ENCODE results near the gene OR1J2.
A peak's percentile ranks its signal among the peaks of the same experiment; 100 is the strongest.
"Not testable (repeated sequence)": the region's sequence is repeated elsewhere in the genome, so short reads cannot be mapped to it uniquely, and the experiment has no call there.

OR1J2 gene

DNA sequence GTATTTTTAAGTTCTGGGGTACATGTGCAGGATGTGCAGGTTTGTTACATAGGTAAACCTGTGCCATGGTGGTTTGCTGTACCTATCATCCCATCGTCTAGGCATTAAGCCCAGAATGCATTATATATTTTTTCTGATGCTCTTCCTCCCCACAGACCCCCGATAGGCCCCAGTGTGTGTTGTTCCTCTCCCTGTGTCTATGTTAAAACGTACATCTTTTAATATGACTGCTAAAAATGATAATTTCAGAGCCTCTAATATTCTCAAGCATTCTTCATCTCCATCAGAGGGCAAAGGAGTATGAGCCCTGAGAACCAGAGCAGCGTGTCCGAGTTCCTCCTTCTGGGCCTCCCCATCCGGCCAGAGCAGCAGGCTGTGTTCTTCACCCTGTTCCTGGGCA lies at the start of gene OR1J2:
Gene OR1J2, plus strand, starts transcription at position 301 of the 400 bp plus-strand sequence. Its CDS starts 0 bp downstream, at position 301.
- no peak for DNase-seq

- DNase-seq: peak in 1 of 2 donors; percentile 20
Measured at GRCh38 chr9:122463828-122464632, 46.6 kb upstream of the OR1J2 start.

DNA sequence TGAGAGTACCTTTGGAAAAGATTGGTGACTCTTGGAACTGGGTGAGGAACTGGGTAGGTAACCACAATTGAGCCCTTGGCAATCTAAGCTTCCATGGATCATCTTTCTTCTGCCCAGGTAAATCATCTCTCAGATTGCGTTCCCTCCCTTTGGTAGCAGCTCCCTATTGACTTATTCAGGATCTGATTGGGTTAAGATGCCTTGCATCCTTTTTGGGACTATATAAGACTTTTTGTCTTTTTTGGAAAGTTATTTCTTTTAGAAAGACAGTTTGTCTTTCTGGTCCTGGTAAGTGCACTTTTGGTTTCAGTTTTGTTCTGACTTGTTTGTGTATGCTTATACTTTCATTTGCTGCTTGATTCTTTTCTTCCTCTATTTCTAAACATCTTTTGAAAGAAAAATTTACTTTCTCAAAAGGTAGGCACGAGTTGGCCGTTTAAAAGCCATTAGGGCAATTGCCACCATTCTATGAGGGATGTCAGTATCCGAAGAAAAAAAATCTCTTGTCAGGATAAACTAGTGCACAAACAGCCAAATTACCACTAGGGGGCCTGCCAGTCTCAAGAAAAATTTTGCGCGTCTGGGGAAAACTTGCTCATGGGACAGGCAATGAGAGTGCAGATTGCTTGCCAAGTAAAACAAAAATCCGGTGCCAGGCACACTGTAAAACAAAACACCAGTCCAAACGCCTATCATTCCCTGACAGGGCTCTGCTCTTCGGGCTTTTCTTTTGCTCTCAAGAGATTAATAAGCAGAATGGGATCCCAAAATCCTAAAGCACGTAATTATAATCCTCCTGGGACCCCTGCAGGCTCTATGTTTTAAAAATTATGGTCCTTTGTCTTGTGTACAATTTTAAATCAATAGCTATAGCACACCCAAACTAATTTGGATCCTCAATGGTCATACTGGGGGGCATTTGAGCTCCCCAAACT lies 45.7 kb upstream of the OR1J2 start:
- peak; percentile 63 to 65 for DNase-seq

GRCh38 chr9:122466456-122466855 lies 44.1 kb upstream of the OR1J2 start:
- DNase-seq: no peak

DNA sequence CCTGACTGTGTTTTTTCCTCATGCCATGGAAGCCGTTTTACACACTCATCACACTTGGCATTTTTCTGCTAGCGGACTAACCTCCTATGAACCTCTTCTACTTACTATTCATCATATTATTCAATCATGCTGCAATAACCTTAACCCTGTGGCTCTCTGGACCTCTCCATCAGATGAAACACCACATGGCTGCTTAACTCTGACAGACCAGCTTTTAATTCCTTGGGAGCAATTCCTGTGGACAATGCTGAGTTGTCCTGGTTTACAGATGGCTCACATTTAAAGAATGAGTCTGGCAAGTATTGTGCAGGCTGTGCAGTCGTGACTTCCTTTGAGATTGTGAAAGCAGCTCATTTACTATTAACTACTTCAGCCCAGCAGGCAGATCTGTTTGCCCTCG lies 41.9 kb upstream of the OR1J2 start:
- no peak for DNase-seq

GRCh38 chr9:122474561-122474960 lies 36.0 kb upstream of the OR1J2 start:
- no peak for DNase-seq

DNA sequence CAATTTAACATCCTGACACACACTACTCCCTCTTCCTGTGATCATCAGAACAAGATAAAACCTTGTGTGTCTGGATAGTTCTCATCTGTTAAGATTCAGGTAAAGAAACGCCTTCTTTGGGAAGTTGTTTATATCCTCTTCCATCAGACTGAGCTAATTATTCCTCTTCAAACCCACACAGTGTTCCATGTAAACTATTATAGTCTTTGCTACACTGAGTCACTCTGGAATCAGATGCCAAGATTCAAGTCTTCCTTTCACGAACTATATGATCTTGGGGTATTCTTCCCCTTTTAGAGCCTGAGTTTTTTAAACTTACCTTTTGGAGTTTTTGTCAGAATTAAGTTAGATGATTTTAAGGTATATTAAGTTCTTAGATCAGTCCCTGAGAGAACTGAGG lies 34.9 kb upstream of the OR1J2 start:
- no peak for DNase-seq

- no peak for DNase-seq
Measured at GRCh38 chr9:122477346-122477745, 33.3 kb upstream of the OR1J2 start.

GRCh38 chr9:122477826-122478225 lies 32.8 kb upstream of the OR1J2 start, which contains the start of gene OR1J1:
Gene OR1J1, minus strand, starts transcription at chr9:122477926. Its CDS starts 0 bp downstream, at chr9:122477926.
- DNase-seq: no peak

DNA sequence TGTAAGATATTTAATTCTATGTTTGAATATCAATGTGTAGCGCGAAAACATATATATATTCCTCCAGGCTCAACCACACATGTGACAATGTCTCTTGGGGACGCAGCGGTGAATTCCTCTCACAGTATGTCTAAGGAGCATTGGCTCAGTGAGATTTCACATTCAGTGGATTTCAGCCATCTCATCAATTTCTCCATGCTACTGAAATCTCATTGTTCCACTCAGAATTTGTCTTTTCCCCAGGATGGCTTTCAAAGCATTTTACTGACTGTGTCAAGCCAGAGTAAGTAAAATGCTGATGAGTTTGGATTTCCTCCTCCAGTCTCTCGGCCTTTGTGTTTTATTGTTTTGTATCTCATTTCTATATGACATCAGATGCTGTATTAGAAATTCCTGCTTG lies 31.5 kb upstream of the OR1J2 start:
- DNase-seq: no peak

DNA sequence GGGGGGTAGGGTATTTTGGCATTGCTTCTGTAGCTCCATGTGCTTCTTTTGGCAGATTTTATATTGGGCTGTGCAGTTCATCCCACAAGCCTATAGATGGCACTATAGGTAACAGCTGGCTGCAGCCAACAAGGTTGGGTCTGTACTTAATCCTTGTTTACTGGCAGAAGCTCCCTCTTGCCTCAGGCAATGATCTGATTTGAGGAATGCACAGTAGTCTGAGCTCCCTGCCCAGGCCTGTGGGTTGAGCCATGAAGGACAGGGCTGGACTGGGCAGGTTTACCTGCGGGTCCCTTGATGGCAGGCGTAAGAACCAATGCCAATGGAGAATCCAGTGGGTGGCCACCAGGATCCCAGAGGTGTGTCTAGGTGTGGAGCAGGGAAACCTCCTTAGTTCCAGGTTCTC lies 11.7 kb upstream of the OR1J2 start:
- DNase-seq: no peak

- no peak for DNase-seq
Measured at GRCh38 chr9:122506964-122507363, 3.6 kb upstream of the OR1J2 start.

DNA sequence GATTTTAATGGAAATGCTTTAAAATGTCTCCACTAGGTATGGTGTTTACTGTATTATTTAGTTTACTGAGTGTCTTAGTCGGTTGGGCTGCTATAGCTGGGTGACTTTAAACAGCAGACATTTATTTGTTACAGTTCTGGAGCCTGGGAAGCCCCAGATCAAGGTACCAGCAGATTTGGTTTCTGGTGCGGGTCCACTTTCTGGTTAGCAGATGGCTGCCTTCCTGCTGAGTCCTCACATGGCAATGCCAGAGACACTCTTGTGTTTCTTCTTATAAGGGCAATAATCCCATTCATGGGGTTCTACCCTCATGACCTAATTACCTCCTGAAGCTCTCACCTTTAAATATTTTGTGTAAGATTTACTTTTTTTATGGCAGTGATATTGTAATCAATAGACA lies 7.6 kb downstream of the OR1J2 start:
- DNase-seq: no peak

DNA sequence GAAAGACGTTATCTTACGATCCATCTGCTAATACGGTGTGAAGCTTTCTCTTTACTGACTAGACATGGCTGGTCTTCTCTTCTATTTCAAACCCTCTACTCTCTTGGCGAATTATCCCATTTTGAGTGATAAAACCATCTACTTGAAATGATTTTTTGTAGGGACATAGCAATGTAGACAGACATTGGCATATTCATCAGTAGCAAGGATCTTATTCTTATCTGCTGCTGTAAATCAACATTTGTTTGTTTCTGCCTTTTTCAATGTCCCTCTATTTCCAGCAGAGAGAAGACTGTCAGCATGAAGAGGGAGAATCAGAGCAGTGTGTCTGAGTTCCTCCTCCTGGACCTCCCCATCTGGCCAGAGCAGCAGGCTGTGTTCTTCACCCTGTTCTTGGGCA lies 8.2 kb downstream of the OR1J2 start, which contains the start of gene OR1J4:
Gene OR1J4, plus strand, starts transcription at position 301 of the 400 bp plus-strand sequence. Its CDS starts 0 bp downstream, at position 301.
- no peak for DNase-seq

DNA sequence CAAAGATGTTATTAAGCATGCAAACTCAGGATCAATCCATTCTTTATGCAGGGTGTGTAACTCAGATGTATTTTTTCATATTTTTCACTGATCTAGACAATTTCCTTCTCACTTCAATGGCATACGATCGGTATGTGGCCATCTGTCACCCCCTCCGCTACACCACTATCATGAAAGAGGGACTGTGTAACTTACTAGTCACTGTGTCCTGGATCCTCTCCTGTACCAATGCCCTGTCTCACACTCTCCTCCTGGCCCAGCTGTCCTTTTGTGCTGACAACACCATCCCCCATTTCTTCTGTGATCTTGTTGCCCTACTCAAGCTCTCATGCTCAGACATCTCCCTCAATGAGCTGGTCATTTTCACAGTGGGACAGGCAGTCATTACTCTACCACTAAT lies 8.8 kb downstream of the OR1J2 start:
- DNase-seq: no peak

DNA sequence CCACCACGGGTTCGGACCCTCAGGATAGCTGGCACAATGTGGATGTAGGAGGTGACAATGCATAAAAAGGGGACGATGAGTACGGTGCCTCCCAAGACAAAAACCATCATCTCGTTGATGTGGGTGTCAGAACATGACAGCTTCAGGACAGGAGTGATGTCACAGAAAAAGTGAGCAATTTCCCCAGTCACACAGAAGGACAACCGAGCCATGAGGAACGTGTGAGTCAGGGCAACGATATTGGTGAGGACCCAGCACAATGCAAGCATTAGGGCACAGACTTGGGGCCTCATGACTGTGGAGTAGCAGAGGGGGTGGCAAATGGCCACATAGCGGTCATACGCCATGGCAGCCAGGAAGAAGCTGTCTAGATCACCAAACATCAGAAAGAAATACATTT lies 16.0 kb downstream of the OR1J2 start:
- peak in 1 of 2 donors; percentile 20 for DNase-seq

GRCh38 chr9:122527193-122527592 lies 16.6 kb downstream of the OR1J2 start, which contains the start of gene OR1N1:
Gene OR1N1, minus strand, starts transcription at chr9:122527293. Its CDS starts 0 bp downstream, at chr9:122527293.
- DNase-seq: no peak

DNA sequence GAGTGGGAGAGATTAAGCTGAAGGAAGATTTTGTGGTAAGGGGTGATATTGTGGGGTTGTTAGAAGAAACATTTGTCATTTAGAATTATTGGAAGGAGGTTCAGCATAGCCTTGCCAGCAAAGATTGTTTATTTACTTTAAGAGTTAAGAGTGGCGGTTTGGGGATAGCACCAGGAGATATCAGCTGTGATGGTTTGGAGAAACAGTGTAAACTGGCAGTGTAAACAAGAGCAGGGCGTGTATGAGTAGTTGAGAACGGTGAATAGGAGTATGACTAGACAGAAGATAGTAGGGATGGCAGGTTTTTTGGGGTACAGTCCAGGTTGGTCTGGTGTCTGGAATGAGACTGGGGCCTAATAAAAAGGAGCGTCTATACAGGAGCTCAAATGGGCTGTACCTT lies 20.6 kb downstream of the OR1J2 start:
- DNase-seq: not testable (repeated sequence)

- no peak for DNase-seq
Measured at GRCh38 chr9:122536134-122536533, 25.5 kb downstream of the OR1J2 start.

GRCh38 chr9:122537066-122537465 lies 26.5 kb downstream of the OR1J2 start:
- DNase-seq: not testable (repeated sequence)

DNA sequence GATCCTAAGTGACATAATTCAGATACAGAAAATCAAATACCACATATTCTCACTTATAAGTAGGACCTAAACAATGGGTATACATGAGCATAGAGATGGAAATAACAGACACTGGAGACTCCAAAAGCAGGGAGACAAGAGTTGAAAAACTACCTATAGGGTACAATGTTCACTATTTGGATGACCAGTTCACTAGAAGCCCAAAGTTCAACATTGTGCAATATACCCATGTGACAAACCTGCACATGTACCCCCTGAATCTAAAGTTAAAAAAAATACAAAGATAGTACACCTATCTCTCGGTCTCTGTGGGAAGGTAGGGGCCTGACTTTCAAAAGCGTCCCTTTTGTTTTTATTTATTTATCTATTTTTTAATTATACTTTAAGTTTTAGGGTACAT lies 28.2 kb downstream of the OR1J2 start:
- no peak for DNase-seq

DNA sequence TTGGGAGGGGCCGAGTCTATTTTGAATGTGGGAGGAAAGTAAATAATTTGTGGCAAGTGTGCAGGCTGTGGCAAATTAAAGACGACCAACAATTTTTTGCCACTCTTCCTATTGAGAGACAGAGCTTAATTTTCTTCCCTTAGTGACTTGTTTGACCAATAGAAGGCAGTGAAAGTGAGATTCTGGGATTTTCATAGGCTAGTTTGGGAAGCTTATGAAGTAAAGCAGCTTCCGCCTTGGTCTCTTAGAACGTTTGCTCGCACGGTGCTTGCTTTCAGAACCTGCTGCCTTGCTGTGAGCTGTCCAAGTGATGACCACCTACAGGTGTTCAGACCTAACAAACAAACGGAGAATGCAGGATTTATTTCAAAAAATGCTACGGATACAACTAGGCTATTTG lies 35.6 kb downstream of the OR1J2 start:
- DNase-seq: no peak

DNA sequence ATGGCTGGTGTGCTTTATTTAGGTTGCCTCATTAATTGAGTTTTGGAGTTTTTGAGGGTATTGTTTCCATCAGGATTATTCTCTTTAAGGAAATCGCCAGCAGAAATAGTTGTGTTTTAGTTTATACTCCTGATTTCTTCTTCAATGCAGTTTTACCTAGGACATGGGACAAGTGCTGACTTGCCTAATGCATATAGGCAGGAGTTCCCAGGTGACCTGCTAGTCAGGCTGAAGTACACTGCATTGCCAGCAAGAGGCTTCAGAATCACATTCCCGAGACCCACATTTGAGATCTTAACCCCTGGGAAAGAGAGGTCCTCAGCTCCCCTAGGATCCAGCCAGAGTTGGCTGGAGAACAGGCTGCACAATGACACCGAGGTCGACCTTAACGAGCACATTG lies 40.8 kb downstream of the OR1J2 start:
- DNase-seq: no peak
